ENCODE data around the gene LITAFD.

Gene LITAFD

DNA sequence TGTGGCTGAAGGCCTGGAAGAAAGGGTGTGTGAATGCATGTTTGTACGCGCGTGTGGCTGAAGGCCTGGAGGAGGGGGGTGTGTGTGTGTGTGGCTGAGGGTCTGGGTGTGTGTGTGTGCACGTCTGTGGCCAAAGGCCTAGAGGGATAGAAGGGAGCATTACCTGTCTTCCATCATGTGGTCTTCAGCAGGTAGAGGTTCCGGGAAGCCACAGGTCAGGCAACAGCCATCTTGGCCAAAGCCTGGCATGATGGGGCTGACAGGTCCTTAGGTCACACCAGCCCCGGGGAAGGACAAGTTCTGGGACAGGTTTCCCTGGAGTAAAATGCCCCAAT, 5.2 kb downstream of the LITAFD start:
- DNase-seq (ENCODE audit: low read depth) = no peak
- no peak overlapping the region for H3K4me3 ChIP-seq (ENCODE audit: low read length)
- TF ChIP-seq, protein P1, sequence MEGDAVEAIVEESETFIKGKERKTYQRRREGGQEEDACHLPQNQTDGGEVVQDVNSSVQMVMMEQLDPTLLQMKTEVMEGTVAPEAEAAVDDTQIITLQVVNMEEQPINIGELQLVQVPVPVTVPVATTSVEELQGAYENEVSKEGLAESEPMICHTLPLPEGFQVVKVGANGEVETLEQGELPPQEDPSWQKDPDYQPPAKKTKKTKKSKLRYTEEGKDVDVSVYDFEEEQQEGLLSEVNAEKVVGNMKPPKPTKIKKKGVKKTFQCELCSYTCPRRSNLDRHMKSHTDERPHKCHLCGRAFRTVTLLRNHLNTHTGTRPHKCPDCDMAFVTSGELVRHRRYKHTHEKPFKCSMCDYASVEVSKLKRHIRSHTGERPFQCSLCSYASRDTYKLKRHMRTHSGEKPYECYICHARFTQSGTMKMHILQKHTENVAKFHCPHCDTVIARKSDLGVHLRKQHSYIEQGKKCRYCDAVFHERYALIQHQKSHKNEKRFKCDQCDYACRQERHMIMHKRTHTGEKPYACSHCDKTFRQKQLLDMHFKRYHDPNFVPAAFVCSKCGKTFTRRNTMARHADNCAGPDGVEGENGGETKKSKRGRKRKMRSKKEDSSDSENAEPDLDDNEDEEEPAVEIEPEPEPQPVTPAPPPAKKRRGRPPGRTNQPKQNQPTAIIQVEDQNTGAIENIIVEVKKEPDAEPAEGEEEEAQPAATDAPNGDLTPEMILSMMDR (IDR thresholded peaks at IDR 0.05; ENCODE audit: insufficient read depth, low read depth, low read length, missing control alignments) = no peak

DNA sequence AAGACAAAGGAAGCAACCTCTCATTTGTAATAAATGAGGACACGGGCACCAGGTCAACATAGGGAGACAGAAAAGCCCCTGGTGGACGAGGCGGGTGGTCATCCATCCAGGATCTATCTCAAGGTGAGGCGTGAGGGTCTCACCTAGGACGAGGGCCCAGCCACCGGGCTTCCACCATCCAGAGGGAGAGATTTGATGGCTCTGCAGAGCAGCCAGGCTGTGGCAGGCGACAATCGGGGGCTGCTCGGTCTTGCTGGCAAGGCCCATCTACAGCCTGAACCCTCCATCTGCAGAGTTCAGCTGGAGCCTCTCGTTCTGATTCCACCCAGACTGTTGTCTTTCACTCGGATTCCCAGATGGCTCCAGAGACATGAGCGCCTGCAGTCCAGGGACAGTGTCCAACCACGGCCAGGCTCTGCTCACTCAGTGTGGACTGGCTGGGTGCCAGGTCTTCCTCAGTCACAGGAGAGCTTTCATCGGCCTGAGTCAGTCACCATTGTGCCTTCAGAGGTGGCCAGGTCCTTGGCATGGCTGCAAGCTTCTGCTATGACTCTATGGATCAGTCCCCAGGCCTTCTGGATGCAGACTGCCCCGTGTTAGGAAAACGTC, 5.9 kb downstream of the LITAFD start:
- TF ChIP-seq, protein P1 (IDR thresholded peaks at IDR 0.05; ENCODE audit: insufficient read depth, low read depth, low read length, missing control alignments) = no peak
- DNase-seq (ENCODE audit: low read depth) = peak; percentile 34
- no peak overlapping the region for H3K4me3 ChIP-seq (ENCODE audit: low read length)

DNA sequence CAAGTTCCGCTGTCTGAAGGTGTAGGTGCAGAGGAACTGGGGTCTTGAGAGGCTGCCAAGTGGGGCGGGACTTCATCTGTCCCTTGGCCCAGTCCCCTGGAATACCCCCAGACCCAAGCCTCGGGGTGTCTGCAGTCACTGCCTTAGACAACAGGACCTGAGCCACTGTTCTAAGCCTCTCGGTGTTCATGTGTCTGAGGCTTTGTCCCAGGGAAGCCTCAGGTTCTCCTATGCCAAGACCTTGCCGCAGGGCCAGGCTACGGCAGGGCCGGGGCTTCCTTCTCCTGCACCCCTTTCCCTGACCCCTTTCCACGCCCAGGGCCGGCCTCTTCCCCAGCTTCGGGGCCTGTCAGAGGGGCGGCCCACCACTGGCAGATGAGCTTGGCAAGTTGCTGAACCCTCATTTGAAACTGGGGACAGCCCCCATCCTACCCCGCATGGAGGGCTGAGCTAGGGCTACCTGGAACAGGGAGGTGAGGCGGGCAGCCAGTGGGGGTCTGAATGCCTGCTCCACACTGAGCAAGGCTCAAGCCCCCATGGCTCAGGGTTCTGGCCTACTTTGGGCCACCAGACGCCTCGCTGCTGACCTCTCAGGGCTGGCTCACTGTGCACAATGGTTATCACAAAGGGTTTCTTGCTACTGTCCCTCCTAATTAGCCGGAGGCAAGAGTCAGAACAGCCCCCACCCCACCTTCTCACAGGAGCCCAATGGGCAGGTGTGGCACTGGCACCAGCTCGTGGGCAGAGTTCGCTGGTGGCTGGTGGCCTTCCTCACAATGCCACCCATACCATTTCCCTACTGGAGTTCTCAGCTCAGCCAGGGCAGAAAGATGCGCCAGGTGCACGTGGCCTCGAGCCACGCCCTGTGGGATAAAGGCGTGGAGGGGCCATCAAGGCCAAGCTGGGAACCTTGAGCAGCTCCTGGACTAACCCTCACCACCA, 7.1 kb downstream of the LITAFD start:
- H3K4me3 ChIP-seq (ENCODE audit: low read length) = no peak overlapping the region
- TF ChIP-seq, protein P1 (IDR thresholded peaks at IDR 0.05; ENCODE audit: insufficient read depth, low read depth, low read length, missing control alignments) = no peak
- no peak for DNase-seq (ENCODE audit: low read depth)

DNA sequence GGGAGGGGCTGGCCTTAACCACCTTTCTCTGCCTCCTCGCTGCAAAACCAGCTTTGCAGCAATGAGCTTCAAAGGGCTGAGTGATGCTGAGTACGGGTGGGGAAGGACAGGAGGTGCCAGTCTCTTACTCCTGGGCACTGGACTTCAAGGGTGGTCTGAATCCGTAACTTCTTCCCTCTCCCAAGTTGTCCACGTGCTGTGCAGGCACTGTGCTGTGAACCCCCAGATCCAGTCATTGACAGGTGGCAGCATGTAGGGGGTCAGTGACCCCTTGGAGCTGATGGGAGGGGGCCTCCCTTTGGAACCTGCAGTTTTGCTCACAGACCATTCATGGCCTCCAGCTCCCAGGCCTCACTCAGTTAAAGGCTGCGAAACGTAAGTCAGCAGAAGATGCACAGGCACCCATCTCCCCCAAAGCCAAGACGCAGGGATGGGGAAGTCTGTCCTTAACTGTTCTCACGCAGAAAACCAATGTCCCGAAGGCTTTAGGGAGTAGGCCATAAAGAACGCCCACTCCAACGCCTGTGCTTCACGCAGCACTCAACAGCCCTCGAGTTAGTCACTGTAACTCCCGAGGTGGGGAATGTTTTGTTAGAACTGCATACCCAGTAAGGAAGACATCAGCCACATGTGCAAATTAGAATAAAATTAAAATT, 7.9 kb downstream of the LITAFD start:
- no peak for DNase-seq (ENCODE audit: low read depth)
- TF ChIP-seq, protein P1 (IDR thresholded peaks at IDR 0.05; ENCODE audit: insufficient read depth, low read depth, low read length, missing control alignments) = no peak
- H3K4me3 ChIP-seq (ENCODE audit: low read length) = no peak overlapping the region

DNA sequence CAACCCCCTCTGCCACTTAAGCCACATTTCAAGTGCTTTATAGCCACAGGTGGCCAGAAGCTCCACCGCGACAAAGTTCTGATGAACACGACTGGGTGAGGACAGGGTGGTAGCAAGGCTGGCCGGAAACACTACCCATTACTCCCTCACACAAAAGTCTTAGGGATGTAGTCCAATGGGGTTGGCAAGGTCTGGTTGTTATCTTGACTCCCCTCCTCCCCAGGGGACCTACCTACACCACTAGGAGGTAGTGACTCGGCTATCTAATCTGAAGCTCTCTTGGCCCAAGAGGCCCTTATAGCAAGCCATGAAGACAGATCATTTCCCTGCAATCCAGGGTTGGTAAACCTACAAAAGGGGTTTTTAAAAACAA, 8.4 kb downstream of the LITAFD start:
- H3K4me3 ChIP-seq (ENCODE audit: low read length) = no peak overlapping the region
- no peak for DNase-seq (ENCODE audit: low read depth)
- TF ChIP-seq, protein P1 (IDR thresholded peaks at IDR 0.05; ENCODE audit: insufficient read depth, low read depth, low read length, missing control alignments) = no peak

DNA sequence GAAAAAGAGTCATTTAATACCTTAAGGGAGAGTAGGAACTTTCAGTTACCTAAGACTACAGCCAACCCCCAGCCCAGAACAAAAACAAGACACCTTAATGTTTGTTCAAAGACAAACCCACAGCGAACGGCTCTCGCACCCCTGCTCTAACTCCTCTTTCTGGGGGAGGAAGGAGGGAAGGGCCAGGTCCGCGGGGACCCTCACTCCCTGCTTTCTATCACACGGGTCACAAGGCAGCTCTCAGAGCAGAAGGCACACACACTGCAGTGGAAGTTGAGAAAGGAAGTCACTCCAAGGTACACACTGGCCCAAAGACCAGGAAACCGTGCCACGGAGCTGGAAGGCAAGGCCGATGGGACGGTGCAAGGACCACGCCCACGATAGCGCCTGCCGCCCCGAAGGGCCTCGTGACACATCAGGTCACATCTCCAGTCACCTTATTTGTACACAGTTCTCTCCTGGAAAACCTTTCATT, 10.0 kb downstream of the LITAFD start:
- H3K4me3 ChIP-seq (ENCODE audit: low read length) = no peak overlapping the region
- TF ChIP-seq, protein P1 (IDR thresholded peaks at IDR 0.05; ENCODE audit: insufficient read depth, low read depth, low read length, missing control alignments) = no peak
- no peak for DNase-seq (ENCODE audit: low read depth)

Measured in epithelial cell of esophagus (primary cell).